ENCODE results near the gene P4HA1. TPM values are rescaled to one million over a fixed set of nuclear protein-coding genes. Genes with fewer than 3 reads are reported as not detected.

The P4HA1 gene
- total RNA-seq, 3 donors from 2014 or later (not counting 1 experiment from before 2014, with no cell fraction given), result 13.0 to 16.3 (median 13.9) TPM

GRCh38 chr10:73054286-73054685, 42.4 kb downstream of the P4HA1 start:
- Histone ChIP-seq H3K4me1 (ENCODE audit: control insufficient read depth, insufficient read depth, low read length) (no peaks in the 10 kb centered on the region), H3K4me3 (ENCODE audit: low read length) (no peak overlapping the region), H3K27ac (ENCODE audit: low read length) (no peak overlapping the region), H3K27me3 (ENCODE audit: control insufficient read depth, insufficient read depth, low read length) (no peaks in the 10 kb centered on the region), H3K9me3 (ENCODE audit: control insufficient read depth, insufficient read depth, low read length) (no peaks in the 10 kb centered on the region), H3K36me3 (ENCODE audit: control insufficient read depth, insufficient read depth, low read length) (peaks cover 25% of the 10 kb centered on the region)
- ATAC-seq (no peak), DNase-seq (no peak)
- Mint-ChIP-seq H3K9me3 (no peaks in the 10 kb centered on the region), H3K27ac (no peak overlapping the region), H3K36me3 (peaks cover 6% of the 10 kb centered on the region), H3K4me1 (no peaks in the 10 kb centered on the region), H3K27me3 (ENCODE audit: low read depth in 2 of 2) (no peaks in the 10 kb centered on the region), H3K4me3 (no peak overlapping the region)
- WGBS (ENCODE audit: insufficient coverage), result 94% methylated on average over 2 of the region's 2 CpGs
- no peak for TF ChIP-seq CTCF (IDR thresholded peaks at IDR 0.05)
- intact Hi-C loops (cut with micrococcal nuclease), result no loop called here

- Histone ChIP-seq H3K4me3 (ENCODE audit: low read length) (no peak overlapping the region), H3K27me3 (ENCODE audit: control insufficient read depth, insufficient read depth, low read length) (no peaks in the 10 kb centered on the region), H3K27ac (ENCODE audit: low read length) (no peak overlapping the region), H3K36me3 (ENCODE audit: control insufficient read depth, insufficient read depth, low read length) (peaks cover 28% of the 10 kb centered on the region), H3K9me3 (ENCODE audit: control insufficient read depth, insufficient read depth, low read length) (no peaks in the 10 kb centered on the region), H3K4me1 (ENCODE audit: control insufficient read depth, insufficient read depth, low read length) (no peaks in the 10 kb centered on the region)
- no peak for TF ChIP-seq CTCF (IDR thresholded peaks at IDR 0.05)
- H3K27ac Mint-ChIP-seq, result no peak overlapping the region
- intact Hi-C loops (cut with micrococcal nuclease), result no loop called here
- WGBS (ENCODE audit: insufficient coverage), result 92% methylated on average over 4 of the region's 4 CpGs
- no peak overlapping the region for H3K4me3 Mint-ChIP-seq
- H3K36me3 Mint-ChIP-seq, result peaks cover 6% of the 10 kb centered on the region
- H3K27me3 Mint-ChIP-seq (ENCODE audit: low read depth in 2 of 2), result no peaks in the 10 kb centered on the region
- H3K4me1 Mint-ChIP-seq, result no peaks in the 10 kb centered on the region
- no peak for ATAC-seq
- DNase-seq, result no peak
- no peaks in the 10 kb centered on the region for H3K9me3 Mint-ChIP-seq
Observed at GRCh38 chr10:73053275-73053674, 43.4 kb downstream of the P4HA1 start.

GRCh38 chr10:73044378-73045285, 52.0 kb downstream of the P4HA1 start:
- no peaks in the 10 kb centered on the region for H3K27me3 ChIP-seq (ENCODE audit: control insufficient read depth, insufficient read depth, low read length)
- no peak overlapping the region for H3K27ac ChIP-seq (ENCODE audit: low read length)
- H3K9me3 Mint-ChIP-seq, result no peaks in the 10 kb centered on the region
- peaks cover 7% of the 10 kb centered on the region for H3K36me3 Mint-ChIP-seq
- no peaks in the 10 kb centered on the region for H3K4me1 Mint-ChIP-seq
- no peak overlapping the region for H3K4me3 ChIP-seq (ENCODE audit: low read length)
- no peak overlapping the region for H3K4me3 Mint-ChIP-seq
- intact Hi-C loops (cut with micrococcal nuclease), result no loop called here
- no peak overlapping the region for H3K27ac Mint-ChIP-seq
- H3K9me3 ChIP-seq (ENCODE audit: control insufficient read depth, insufficient read depth, low read length), result no peaks in the 10 kb centered on the region
- TF ChIP-seq CTCF (IDR thresholded peaks at IDR 0.05), result no peak
- DNase-seq (no peak), ATAC-seq (no peak)
- 100% methylated on average over 3 of the region's 7 CpGs for WGBS (ENCODE audit: insufficient coverage)
- H3K36me3 ChIP-seq (ENCODE audit: control insufficient read depth, insufficient read depth, low read length), result peaks cover 36% of the 10 kb centered on the region
- no peaks in the 10 kb centered on the region for H3K27me3 Mint-ChIP-seq (ENCODE audit: low read depth in 2 of 2)
- no peaks in the 10 kb centered on the region for H3K4me1 ChIP-seq (ENCODE audit: control insufficient read depth, insufficient read depth, low read length)
